Endothelial cell (in vitro differentiated cells): ENCODE measurements around the gene MAGI1. TPM values are rescaled to one million over a fixed set of nuclear protein-coding genes. Genes with fewer than 3 reads are reported as not detected.

Experiments
- DNase-seq: peaks from one replicate; pipeline ENCODE4 v3.0.0; 2021; ENCODE audit warnings: low spot score
- H3K27ac Mint-ChIP-seq: one replicate; pipeline ENCODE4 v1.8.0; 2021; ENCODE audit warnings: mixed read lengths, inconsistent platforms; ENCODE audit not compliant: unreplicated experiment
- H3K27me3 Mint-ChIP-seq: one replicate; pipeline ENCODE4 v1.8.0; 2021; ENCODE audit warnings: mild to moderate bottlenecking, moderate library complexity, mixed read lengths, inconsistent platforms; ENCODE audit not compliant: unreplicated experiment
- H3K36me3 Mint-ChIP-seq: one replicate; pipeline ENCODE4 v1.8.0; 2021; ENCODE audit warnings: mild to moderate bottlenecking, low read depth, mixed read lengths, inconsistent platforms; ENCODE audit not compliant: unreplicated experiment
- H3K4me1 Mint-ChIP-seq: one replicate; pipeline ENCODE4 v1.8.0; 2021; ENCODE audit warnings: mild to moderate bottlenecking, mixed read lengths, inconsistent platforms; ENCODE audit not compliant: unreplicated experiment
- H3K4me3 Mint-ChIP-seq: one replicate; pipeline ENCODE4 v1.8.0; 2021; ENCODE audit warnings: mild to moderate bottlenecking, mixed read lengths, inconsistent platforms; ENCODE audit not compliant: unreplicated experiment
- H3K9me3 Mint-ChIP-seq: one replicate; pipeline ENCODE4 v1.8.0; 2021; ENCODE audit warnings: mixed read lengths, inconsistent platforms; ENCODE audit not compliant: unreplicated experiment
- total RNA-seq: library from RNA; stranded (reverse); fragmentation: NEBNext Ultra II Directional; extraction: Animal tissue kit (Norgen Biotek cat#: 25700); gene quantifications from one replicate; pipeline ENCODE4 v1.2.1, GENCODE V29; 2021; ENCODE audit not compliant: unreplicated experiment
- TF ChIP-seq, protein P1 (sequence below): fragments of 200-600 bp; sonication (generic); IDR thresholded peaks from one replicate; pipeline ENCODE4 v1.5.0; 2021; ENCODE audit warnings: antibody characterized with exemption; ENCODE audit not compliant: unreplicated experiment

MAGI1 gene
- total RNA-seq, 1 donor from 2014 or later, result 33.8 TPM

DNA sequence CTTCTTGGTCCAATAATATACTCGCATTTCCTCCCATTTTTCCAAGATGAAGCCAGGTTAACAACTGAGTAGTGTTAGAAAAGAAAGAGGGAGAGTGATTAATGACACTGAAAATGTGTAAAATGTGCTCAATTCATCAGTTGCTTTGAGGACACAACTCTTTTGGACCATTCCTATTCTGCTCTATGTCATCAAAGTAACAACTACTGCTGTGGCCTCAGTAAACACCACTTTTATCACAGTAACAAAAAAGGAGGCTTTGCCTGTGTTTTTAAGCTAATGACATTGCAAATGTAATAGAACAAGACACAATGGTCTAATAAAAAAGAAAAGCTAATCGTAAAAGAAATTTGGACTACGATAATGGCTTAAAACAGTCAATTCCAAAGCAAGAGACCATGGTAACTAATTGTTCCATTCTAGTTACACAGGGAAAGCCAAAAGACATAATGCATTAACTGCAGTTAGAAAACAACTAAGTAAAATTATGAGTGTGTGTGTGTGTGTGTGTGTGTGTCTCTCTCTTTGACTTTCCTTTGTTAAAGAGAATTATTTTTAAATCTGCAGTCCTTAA lies 221.1 kb downstream of the MAGI1 start:
- Mint-ChIP-seq H3K27ac (no peak overlapping the region), H3K4me3 (no peak overlapping the region), H3K27me3 (no peaks in the 10 kb centered on the region), H3K36me3 (no peaks in the 10 kb centered on the region), H3K9me3 (no peaks in the 10 kb centered on the region), H3K4me1 (peaks cover 6% of the 10 kb centered on the region)
- TF ChIP-seq, protein P1, sequence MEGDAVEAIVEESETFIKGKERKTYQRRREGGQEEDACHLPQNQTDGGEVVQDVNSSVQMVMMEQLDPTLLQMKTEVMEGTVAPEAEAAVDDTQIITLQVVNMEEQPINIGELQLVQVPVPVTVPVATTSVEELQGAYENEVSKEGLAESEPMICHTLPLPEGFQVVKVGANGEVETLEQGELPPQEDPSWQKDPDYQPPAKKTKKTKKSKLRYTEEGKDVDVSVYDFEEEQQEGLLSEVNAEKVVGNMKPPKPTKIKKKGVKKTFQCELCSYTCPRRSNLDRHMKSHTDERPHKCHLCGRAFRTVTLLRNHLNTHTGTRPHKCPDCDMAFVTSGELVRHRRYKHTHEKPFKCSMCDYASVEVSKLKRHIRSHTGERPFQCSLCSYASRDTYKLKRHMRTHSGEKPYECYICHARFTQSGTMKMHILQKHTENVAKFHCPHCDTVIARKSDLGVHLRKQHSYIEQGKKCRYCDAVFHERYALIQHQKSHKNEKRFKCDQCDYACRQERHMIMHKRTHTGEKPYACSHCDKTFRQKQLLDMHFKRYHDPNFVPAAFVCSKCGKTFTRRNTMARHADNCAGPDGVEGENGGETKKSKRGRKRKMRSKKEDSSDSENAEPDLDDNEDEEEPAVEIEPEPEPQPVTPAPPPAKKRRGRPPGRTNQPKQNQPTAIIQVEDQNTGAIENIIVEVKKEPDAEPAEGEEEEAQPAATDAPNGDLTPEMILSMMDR, result no peak
- no peak for DNase-seq

DNA sequence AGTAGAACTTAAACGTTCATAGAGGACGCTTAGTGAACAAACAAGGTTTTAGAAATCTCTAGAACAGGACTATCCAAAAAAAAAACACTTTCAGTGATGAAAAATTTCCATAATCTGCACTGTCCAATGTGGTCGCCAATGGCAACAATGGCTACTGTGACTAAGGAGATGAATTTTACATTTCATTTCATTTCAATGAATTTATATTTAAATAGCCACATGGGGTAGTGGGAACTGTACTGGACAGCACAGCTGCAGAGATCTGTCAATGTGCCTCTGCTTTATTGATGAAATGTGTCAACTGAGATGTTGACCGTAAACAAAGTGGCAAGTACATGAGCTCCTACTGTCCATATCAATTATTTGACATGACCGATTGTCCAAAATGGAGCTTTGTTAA lies 222.5 kb downstream of the MAGI1 start:
- H3K9me3 Mint-ChIP-seq, result no peaks in the 10 kb centered on the region
- no peaks in the 10 kb centered on the region for H3K36me3 Mint-ChIP-seq
- no peak overlapping the region for H3K4me3 Mint-ChIP-seq
- H3K27ac Mint-ChIP-seq, result no peak overlapping the region
- peaks cover 6% of the 10 kb centered on the region for H3K4me1 Mint-ChIP-seq
- DNase-seq, result no peak
- no peaks in the 10 kb centered on the region for H3K27me3 Mint-ChIP-seq
- TF ChIP-seq, protein P1, result no peak

DNA sequence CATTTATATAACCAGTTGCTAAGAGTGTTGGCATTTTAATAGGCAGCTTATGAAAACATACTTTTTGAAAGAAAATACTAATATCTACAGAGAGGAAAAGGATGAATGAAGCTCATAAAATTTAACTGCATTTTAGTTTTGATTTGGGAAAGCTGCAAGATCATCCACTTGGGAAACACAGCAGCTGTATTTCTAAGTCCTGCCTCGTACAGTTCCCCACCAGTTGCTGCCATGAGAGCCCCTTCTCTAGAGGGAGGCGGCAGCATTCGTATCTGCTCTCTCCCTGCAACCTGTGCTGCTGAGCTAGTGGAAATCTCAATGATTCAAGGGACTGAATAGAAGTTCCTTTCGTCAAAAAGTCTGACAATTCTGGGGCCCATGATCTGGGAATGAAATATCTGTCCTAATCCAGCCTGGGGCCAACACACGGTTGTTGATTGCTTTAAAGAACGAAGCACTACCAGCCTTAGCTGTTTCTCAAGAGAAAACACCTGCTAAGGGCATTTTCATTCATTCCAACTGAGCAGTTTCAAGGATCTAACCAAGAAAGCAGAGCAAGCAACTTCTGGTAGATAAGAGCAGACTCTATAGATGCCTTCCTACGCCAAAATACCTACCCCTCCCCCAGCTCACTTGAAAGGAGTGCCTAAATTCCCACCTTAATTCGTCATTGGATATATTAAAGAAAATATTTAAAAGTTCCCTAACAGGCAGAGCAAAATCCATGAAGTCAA lies 223.7 kb downstream of the MAGI1 start:
- Mint-ChIP-seq H3K4me3 (no peak overlapping the region), H3K27ac (no peak overlapping the region), H3K27me3 (no peaks in the 10 kb centered on the region), H3K4me1 (peaks cover 6% of the 10 kb centered on the region), H3K9me3 (no peaks in the 10 kb centered on the region), H3K36me3 (no peaks in the 10 kb centered on the region)
- TF ChIP-seq, protein P1, result no peak
- no peak for DNase-seq

DNA sequence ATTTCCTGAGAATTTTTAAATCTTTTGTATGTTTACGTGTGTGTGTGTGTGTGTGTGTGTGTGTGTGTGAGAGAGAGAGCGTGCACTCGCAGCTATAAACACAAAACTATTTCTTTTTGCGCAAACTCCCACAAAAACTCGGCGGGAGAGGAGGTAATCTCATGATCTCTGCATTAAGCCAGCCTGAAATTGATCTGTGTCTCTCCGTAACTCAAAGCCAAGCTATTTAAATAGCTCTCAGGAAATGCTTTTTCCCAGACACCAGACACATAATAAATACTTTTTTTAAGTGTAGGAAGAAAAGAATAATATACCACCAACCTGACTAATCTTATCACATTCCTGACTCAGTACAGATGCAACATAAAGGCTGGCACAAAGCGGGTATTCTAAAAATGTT lies 226.8 kb downstream of the MAGI1 start:
- no peak overlapping the region for H3K27ac Mint-ChIP-seq
- H3K4me1 Mint-ChIP-seq, result peaks cover 6% of the 10 kb centered on the region

More for the DNA sequence above, 226.8 kb downstream of the MAGI1 start:
- TF ChIP-seq, protein P1, result no peak
- Mint-ChIP-seq H3K4me3 (no peak overlapping the region), H3K27me3 (peaks cover 3% of the 10 kb centered on the region), H3K36me3 (no peaks in the 10 kb centered on the region), H3K9me3 (no peaks in the 10 kb centered on the region)
- DNase-seq, result no peak
